Activated CD4-positive, alpha-beta memory T cell treated with anti-CD3 and anti-CD28 coated beads, Interleukin-2, amount 10 ng/mL, durations not matched to agents 7 days and 5 days (primary cell): ENCODE results near the gene URB1. TPM values are rescaled to one million over a fixed set of nuclear protein-coding genes. Genes with fewer than 3 reads are reported as not detected.

Experiments used
- CTCF ChIA-PET: fragments of 350-600 bp; sonication (Branson Sonifier 250); formaldehyde crosslinking; loops from one replicate; lab custom pipeline; 2021; ENCODE audit warnings: antibody characterized with exemption, inconsistent platforms; lab: Charles Lee
- POLR2A ChIA-PET: fragments of 350-600 bp; sonication (Branson Sonifier 250); formaldehyde crosslinking; loops from one replicate; lab custom pipeline; 2021; ENCODE audit warnings: antibody characterized with exemption; lab: Charles Lee
- DNase-seq: peaks from one replicate; pipeline ENCODE4 v3.0.0-alpha.2; 2020
- H3K27ac Mint-ChIP-seq: one replicate; pipeline ENCODE4 v1.8.0; 2021; ENCODE audit warnings: mild to moderate bottlenecking, mixed read lengths
- H3K27me3 Mint-ChIP-seq: one replicate; pipeline ENCODE4 v1.8.0; 2021; ENCODE audit warnings: mixed read lengths
- H3K36me3 Mint-ChIP-seq: one replicate; pipeline ENCODE4 v1.8.0; 2021; ENCODE audit warnings: low read depth, mixed read lengths
- H3K4me1 Mint-ChIP-seq: one replicate; pipeline ENCODE4 v1.8.0; 2021; ENCODE audit warnings: mixed read lengths
- H3K4me3 Mint-ChIP-seq: one replicate; pipeline ENCODE4 v1.8.0; 2021; ENCODE audit warnings: mild to moderate bottlenecking, mixed read lengths
- H3K9me3 Mint-ChIP-seq: one replicate; pipeline ENCODE4 v1.8.0; 2021; ENCODE audit warnings: mixed read lengths
- total RNA-seq, 2 experiments: library from RNA; stranded (reverse); gene quantifications; one replicate each; pipeline ENCODE4 v1.2.3, GENCODE V29; 2021

URB1 gene
- total RNA-seq, 2 experiments from 2014 or later, result 9.1 TPM

- no peak for DNase-seq
- peak overlapping the region; percentile 21 for H3K27ac Mint-ChIP-seq
- no peak overlapping the region for H3K4me3 Mint-ChIP-seq
- H3K27me3 Mint-ChIP-seq, result no peaks in the 10 kb centered on the region
- no peaks in the 10 kb centered on the region for H3K9me3 Mint-ChIP-seq
- ChIA-PET POLR2A (no interaction called here), CTCF (interaction anchor here (0.6 kb wide), 1 partner anchor 17 kb away, joined by 3 read pairs; no protein-coding TSS in a partner anchor)
- peaks cover 1% of the 10 kb centered on the region for H3K4me1 Mint-ChIP-seq
- H3K36me3 Mint-ChIP-seq, result peaks cover 70% of the 10 kb centered on the region
These were observed 61.1 kb downstream of the URB1 start for GRCh38 chr21:32331444-32332305.

- H3K4me3 Mint-ChIP-seq, result no peak overlapping the region
- no peak overlapping the region for H3K27ac Mint-ChIP-seq
- no peak for DNase-seq
- ChIA-PET CTCF (no interaction called here), POLR2A (no interaction called here)
- H3K27me3 Mint-ChIP-seq, result no peaks in the 10 kb centered on the region
- H3K9me3 Mint-ChIP-seq, result no peaks in the 10 kb centered on the region
- peaks cover 1% of the 10 kb centered on the region for H3K4me1 Mint-ChIP-seq
- H3K36me3 Mint-ChIP-seq, result peaks cover 68% of the 10 kb centered on the region
These were observed 62.0 kb downstream of the URB1 start for GRCh38 chr21:32330784-32331311.

GRCh38 chr21:32329776-32330175 lies 63.0 kb downstream of the URB1 start:
- Mint-ChIP-seq H3K27ac (no peak overlapping the region), H3K4me3 (no peak overlapping the region), H3K36me3 (peaks cover 68% of the 10 kb centered on the region), H3K27me3 (no peaks in the 10 kb centered on the region), H3K4me1 (peaks cover 1% of the 10 kb centered on the region), H3K9me3 (no peaks in the 10 kb centered on the region)
- ChIA-PET POLR2A (no interaction called here), CTCF (no interaction called here)
- DNase-seq, result no peak

GRCh38 chr21:32329331-32329730 lies 63.5 kb downstream of the URB1 start:
- DNase-seq, result no peak
- Mint-ChIP-seq H3K4me3 (no peak overlapping the region), H3K9me3 (no peaks in the 10 kb centered on the region), H3K4me1 (peaks cover 1% of the 10 kb centered on the region), H3K36me3 (peaks cover 71% of the 10 kb centered on the region), H3K27ac (no peak overlapping the region), H3K27me3 (no peaks in the 10 kb centered on the region)
- POLR2A ChIA-PET, result no interaction called here
- CTCF ChIA-PET, result no interaction called here

GRCh38 chr21:32328595-32328994 lies 64.2 kb downstream of the URB1 start:
- Mint-ChIP-seq H3K9me3 (no peaks in the 10 kb centered on the region), H3K27ac (no peak overlapping the region), H3K4me1 (peaks cover 1% of the 10 kb centered on the region), H3K4me3 (no peak overlapping the region), H3K36me3 (peaks cover 74% of the 10 kb centered on the region), H3K27me3 (no peaks in the 10 kb centered on the region)
- CTCF ChIA-PET, result no interaction called here
- no peak for DNase-seq
- POLR2A ChIA-PET, result no interaction called here

GRCh38 chr21:32325706-32326105 lies 67.1 kb downstream of the URB1 start:
- ChIA-PET CTCF (no interaction called here), POLR2A (no interaction called here)
- Mint-ChIP-seq H3K4me1 (no peaks in the 10 kb centered on the region), H3K4me3 (no peak overlapping the region), H3K27me3 (no peaks in the 10 kb centered on the region), H3K9me3 (no peaks in the 10 kb centered on the region), H3K36me3 (peaks cover 63% of the 10 kb centered on the region), H3K27ac (no peak overlapping the region)
- DNase-seq, result no peak

- H3K9me3 Mint-ChIP-seq, result no peaks in the 10 kb centered on the region
- no peaks in the 10 kb centered on the region for H3K4me1 Mint-ChIP-seq
- ChIA-PET CTCF (no interaction called here), POLR2A (no interaction called here)
- DNase-seq, result no peak
- H3K27me3 Mint-ChIP-seq, result no peaks in the 10 kb centered on the region
- peaks cover 55% of the 10 kb centered on the region for H3K36me3 Mint-ChIP-seq
- no peak overlapping the region for H3K27ac Mint-ChIP-seq
- H3K4me3 Mint-ChIP-seq, result no peak overlapping the region
These were observed 70.1 kb downstream of the URB1 start for GRCh38 chr21:32322676-32323075.

GRCh38 chr21:32322103-32322502 lies 70.7 kb downstream of the URB1 start:
- H3K27me3 Mint-ChIP-seq, result no peaks in the 10 kb centered on the region
- H3K9me3 Mint-ChIP-seq, result no peaks in the 10 kb centered on the region
- peaks cover 52% of the 10 kb centered on the region for H3K36me3 Mint-ChIP-seq
- CTCF ChIA-PET, result no interaction called here
- POLR2A ChIA-PET, result no interaction called here
- H3K4me1 Mint-ChIP-seq, result no peaks in the 10 kb centered on the region
- H3K27ac Mint-ChIP-seq, result no peak overlapping the region
- no peak overlapping the region for H3K4me3 Mint-ChIP-seq
- no peak for DNase-seq

GRCh38 chr21:32321480-32321879 lies 71.3 kb downstream of the URB1 start:
- Mint-ChIP-seq H3K4me3 (no peak overlapping the region), H3K27ac (no peak overlapping the region), H3K4me1 (no peaks in the 10 kb centered on the region), H3K27me3 (no peaks in the 10 kb centered on the region), H3K9me3 (no peaks in the 10 kb centered on the region), H3K36me3 (peaks cover 47% of the 10 kb centered on the region)
- DNase-seq, result no peak
- CTCF ChIA-PET, result no interaction called here
- POLR2A ChIA-PET, result no interaction called here

- no peak for DNase-seq
- no peaks in the 10 kb centered on the region for H3K9me3 Mint-ChIP-seq
- no peaks in the 10 kb centered on the region for H3K4me1 Mint-ChIP-seq
- no peak overlapping the region for H3K27ac Mint-ChIP-seq
- H3K36me3 Mint-ChIP-seq, result peaks cover 42% of the 10 kb centered on the region
- no peak overlapping the region for H3K4me3 Mint-ChIP-seq
- H3K27me3 Mint-ChIP-seq, result no peaks in the 10 kb centered on the region
- CTCF ChIA-PET, result no interaction called here
- POLR2A ChIA-PET, result no interaction called here
These were observed 72.1 kb downstream of the URB1 start for GRCh38 chr21:32320726-32321125.

GRCh38 chr21:32320059-32320458 lies 72.8 kb downstream of the URB1 start:
- Mint-ChIP-seq H3K27me3 (no peaks in the 10 kb centered on the region), H3K36me3 (peaks cover 37% of the 10 kb centered on the region), H3K9me3 (no peaks in the 10 kb centered on the region), H3K27ac (no peak overlapping the region), H3K4me1 (no peaks in the 10 kb centered on the region), H3K4me3 (no peak overlapping the region)
- ChIA-PET CTCF (no interaction called here), POLR2A (no interaction called here)
- DNase-seq, result no peak

GRCh38 chr21:32319012-32319411 lies 73.8 kb downstream of the URB1 start:
- ChIA-PET POLR2A (interaction anchor here (1.1 kb wide), 1 partner anchor 11 kb away, joined by 4 read pairs; no protein-coding TSS in a partner anchor), CTCF (no interaction called here)
- no peaks in the 10 kb centered on the region for H3K4me1 Mint-ChIP-seq
- H3K27ac Mint-ChIP-seq, result no peak overlapping the region
- H3K9me3 Mint-ChIP-seq, result no peaks in the 10 kb centered on the region
- no peak overlapping the region for H3K4me3 Mint-ChIP-seq
- no peaks in the 10 kb centered on the region for H3K27me3 Mint-ChIP-seq
- no peak for DNase-seq
- H3K36me3 Mint-ChIP-seq, result peaks cover 28% of the 10 kb centered on the region

GRCh38 chr21:32317726-32318125 lies 75.1 kb downstream of the URB1 start:
- no peaks in the 10 kb centered on the region for H3K27me3 Mint-ChIP-seq
- POLR2A ChIA-PET, result no interaction called here
- peaks cover 24% of the 10 kb centered on the region for H3K36me3 Mint-ChIP-seq
- H3K4me1 Mint-ChIP-seq, result no peaks in the 10 kb centered on the region
- H3K4me3 Mint-ChIP-seq, result no peak overlapping the region
- CTCF ChIA-PET, result no interaction called here
- H3K9me3 Mint-ChIP-seq, result no peaks in the 10 kb centered on the region
- no peak for DNase-seq
- no peak overlapping the region for H3K27ac Mint-ChIP-seq
